OCI-M2 (cell line): ENCODE data around the gene KRT16.
"Not testable (repeated sequence)": the region's sequence is repeated elsewhere in the genome, so short reads cannot be mapped to it uniquely, and the experiment has no call there.

Experiments
- DNase-seq: peaks from one replicate; lab custom pipeline; 2025; ENCODE audit not compliant: unreplicated experiment; lab: John Stamatoyannopoulos, UW

KRT16 gene

GRCh38 chr17:41647940-41648410 is 35.4 kb upstream of the KRT16 start:
- DNase-seq, result peak; percentile 14

DNA sequence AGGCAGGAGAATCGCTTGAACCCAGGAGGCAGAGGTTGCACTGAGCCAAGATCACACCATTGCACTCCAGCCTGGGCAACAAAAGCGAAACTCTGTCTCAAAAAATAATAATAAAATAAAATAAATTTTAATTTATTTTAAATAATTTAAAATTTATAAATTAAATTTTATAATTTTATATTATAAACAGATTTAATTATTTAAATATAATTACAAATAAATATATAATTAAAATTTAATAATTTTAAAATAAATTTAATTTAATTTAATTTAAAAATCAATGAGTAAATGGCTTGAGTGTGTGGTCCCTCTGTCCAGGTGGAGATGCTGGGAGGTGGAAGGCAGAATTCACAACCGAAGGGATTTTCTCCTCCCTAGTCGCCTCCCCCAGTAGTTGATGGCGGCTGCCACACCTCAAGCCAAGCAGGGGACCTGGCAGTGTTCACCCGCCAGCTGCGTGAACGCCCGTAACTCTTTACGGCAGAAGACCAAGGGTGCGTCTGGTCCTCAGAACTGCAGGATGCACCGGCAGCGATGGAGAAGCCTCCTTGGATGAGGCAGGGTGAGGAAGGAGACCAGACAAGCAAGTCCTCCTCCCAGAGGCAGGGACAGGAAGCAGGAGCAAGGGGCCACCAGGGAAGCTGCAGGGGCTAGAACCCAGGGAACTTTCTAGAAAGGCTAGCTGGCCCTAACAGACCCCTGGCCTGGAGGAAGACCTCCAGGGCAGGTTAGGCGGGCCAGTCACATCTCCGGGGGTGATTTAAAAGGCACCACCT is 34.7 kb upstream of the KRT16 start:
- no peak for DNase-seq

- no peak for DNase-seq
Measured at GRCh38 chr17:41642252-41643156, 29.9 kb upstream of the KRT16 start.

GRCh38 chr17:41640596-41640995 is 28.0 kb upstream of the KRT16 start:
- DNase-seq, result not testable (repeated sequence)

DNA sequence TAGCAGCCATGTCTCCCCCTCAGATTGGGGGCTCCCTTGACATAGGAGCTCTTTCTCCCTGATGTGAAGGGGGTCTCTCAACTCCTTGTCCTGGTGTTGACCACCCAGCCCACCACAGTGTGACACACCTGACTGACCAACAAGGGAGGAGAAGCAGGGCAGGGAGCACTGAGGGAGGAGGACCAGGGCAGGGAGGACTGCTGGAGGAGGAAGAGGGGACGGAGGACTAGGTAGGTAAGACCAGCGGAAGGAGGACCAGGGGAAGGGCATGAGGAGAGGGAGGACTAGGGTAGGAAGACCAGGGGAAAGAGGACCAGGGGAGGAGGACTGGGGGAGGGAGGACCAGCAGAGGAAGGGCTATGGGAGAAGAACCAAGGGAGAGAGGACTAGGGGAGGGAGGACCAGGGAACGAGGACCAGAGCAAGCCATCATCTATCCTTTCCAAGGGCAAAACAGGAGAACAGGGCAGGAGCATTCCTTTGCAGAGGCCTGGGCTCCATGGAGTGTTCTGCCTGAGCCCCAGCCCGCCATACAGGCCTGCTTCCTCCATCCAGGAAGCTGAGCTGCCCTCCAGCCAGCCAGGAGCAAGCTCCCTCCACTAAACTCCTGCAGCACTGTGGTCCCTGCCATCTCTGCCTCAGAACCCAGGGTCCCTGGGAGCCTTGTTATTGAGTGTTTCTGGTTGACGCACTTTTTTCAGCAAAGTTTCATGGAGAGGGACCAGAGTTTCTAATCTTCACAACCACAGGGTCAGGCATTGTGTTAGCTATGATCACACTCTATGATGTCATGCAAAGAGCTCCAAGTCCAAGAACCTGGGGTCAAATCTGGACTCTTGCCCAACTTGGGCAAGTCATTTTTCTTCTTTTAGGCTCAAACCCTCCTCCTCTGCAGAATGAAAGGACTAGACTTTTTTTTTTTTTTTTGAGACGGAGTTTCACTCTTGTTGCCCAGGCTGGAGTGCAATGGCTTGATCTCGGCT is 27.2 kb upstream of the KRT16 start:
- DNase-seq, result no peak

DNA sequence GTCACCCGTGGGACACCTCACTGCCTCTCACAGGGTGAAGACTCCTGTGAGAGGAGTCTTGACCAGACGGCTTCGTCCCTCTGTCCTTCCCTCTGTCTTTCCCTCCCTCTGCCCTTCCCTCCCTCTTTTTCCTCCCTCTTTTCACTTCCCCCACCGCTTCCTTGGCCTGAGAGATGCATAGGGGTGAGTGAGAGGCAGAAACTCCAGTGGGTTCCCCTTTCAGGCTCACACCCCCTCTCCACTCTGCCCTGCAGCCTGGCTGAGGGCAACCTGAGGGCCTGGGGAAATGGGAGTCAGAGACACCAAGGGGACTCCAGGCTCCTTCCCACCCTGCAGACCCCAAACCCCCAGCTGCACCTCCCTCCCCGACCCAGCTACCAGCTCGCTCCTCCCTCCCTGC is 26.4 kb upstream of the KRT16 start:
- DNase-seq, result no peak

GRCh38 chr17:41638194-41638593 is 25.6 kb upstream of the KRT16 start:
- no peak for DNase-seq

DNA sequence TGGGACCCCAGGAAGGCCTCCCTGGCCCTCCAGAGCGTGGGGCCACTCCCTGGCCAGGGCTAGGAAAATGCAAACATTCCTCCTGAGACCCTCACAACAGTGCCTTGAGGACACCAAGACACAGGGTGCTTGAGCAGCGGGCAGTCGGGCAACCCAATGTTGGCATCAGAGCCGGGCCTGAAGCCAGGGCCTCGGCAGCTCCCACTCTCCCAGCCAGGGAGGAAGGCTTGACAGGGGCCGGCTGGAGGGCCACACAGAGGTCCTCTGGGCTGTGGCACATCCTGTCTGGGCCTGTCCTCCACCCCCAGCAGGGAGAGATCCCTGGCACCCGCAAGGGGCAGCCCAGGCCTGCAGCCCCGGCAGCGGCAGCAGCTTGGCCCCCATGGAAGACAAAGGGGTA is 24.1 kb upstream of the KRT16 start:
- no peak for DNase-seq

- no peak for DNase-seq
Measured at GRCh38 chr17:41635121-41636097, 22.8 kb upstream of the KRT16 start.

- no peak for DNase-seq
Measured at GRCh38 chr17:41634639-41635038, 22.1 kb upstream of the KRT16 start.

DNA sequence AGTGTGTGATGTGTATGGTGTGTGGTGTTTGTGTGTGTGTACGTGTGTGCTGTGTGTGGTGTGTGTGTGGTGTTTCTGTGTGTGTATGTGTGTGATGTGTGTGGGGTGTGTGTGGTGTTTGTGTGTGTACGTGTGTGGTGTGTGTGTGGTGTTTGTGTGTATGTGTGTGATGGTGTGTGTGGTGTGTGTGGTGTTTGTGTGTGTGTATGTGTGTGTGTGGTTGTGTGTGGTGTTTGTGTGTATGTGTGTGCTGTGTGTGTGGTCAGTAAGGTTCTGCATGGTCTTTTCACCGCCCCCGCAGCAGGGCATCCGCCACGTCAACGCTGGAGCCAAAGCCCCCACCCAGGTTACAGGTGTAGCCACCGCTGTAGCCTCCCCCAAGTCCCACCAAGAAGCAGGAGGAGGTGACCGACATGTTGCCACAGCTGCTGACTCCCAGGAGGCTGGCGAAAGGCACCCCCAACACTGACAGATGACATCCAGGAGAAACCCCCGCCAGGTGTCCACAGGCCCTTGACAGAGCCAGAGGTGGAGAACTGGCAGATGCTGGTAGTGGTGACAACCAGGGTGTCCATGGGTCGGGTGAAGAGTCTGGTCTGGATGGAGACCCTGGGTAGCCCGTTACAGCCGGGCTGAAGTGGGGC is 21.1 kb upstream of the KRT16 start:
- no peak for DNase-seq

DNA sequence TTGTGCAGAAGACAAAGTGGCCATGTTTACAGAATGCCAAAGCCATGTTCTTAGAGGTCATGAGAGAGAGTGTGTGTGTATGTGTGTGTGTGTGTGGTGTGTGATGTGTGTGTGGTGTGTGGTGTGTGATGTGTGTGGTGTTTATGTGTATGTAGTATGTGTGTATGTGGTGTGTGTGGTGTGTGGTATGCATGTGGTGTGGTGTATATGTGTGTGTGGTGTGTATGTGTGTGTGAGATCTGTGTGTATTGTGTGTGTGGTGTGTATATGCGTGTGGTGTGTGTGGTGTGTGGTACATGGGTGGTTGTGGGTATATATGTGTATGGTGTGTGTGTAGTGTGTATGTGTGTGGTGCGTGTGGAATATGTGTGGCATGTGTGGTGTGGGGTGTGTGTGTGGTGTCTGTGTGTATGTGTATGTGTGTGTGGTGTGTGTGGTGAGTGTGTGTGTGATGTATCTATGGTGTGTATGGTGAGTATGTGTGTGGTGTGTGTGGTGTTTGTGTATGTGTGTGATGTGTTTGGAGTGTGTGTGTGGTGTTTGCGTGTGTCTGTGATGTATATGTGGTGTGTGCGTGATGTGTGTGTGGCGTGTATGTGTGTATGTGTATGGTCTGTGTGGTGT is 20.0 kb upstream of the KRT16 start:
- no peak for DNase-seq

- DNase-seq, result no peak
Measured at GRCh38 chr17:41631898-41632285, 19.3 kb upstream of the KRT16 start.

DNA sequence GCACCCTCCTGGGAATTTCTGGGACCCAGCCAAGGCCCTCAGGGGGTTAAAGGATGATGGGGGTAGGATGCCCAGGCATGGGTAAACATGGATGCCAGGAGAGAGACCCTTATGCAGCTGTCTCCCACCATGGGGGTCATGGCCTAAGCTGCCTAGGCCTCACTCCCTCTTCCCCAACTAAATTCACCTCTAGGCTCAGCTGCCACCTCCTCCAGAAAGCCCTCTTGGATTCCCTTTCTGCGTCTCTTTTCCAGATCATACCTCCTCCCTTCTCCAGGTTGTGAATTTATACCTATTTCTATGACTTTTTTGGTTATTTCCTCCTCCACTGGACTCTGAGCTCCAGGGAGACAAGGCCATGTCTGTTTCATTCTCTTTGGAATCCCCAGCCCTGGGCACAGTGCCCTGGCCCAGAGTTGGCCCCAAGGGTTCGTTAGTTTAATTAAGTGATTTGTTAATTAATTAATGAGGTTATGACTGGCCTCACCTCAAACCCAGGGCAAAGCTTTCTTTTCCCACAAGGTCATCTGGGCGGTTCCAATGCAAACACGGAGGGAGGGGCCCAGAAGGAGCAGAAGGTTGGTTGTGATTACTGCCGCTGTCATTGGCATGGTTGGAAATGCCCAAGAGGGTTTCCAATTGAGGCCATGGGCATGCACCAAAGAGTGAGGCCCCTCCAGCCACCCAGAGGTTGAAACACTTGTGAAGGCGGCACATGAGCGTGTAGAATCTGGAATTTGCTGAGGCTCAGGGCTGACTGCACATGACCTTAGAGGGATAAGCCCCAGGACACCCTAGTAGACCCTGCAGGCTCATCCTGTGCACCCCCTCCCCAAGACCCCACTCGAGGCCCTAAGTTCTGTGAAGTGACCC is 18.7 kb upstream of the KRT16 start:
- no peak for DNase-seq

GRCh38 chr17:41629826-41630670 is 17.5 kb upstream of the KRT16 start:
- no peak for DNase-seq

DNA sequence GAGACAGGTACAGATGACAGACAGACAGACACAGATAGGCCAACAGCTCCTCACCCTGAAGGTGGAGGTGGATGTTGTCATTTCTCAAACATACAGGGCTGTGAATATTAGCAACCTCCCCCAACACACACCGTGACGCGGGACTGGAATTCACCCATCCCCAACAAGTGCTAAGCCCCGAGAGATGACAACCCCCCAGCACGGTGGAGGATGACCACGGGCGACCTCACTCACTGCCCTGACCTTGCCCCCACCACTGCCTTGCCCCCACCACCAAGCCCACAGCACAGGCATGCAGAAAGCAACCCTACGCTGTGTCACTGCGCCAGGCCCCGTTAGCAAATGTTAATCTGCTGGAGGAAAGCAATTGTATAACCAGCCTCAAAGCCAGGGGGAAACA is 16.7 kb upstream of the KRT16 start:
- no peak for DNase-seq
